Mononuclear cell (primary cell): ENCODE results near the gene ANKRD44. TPM values are rescaled to one million over a fixed set of nuclear protein-coding genes. Genes with fewer than 3 reads are reported as not detected.

ENCODE experiments used
- H3K27me3 ChIP-seq: 2 replicates; pipeline ENCODE4 v1.6.0; 2011; ENCODE audit warnings: low read length, control low read depth; ENCODE audit not compliant: insufficient read depth
- H3K4me1 ChIP-seq: 2 replicates; pipeline ENCODE4 v1.5.1; 2011; ENCODE audit warnings: mild to moderate bottlenecking, low read length, control low read depth; ENCODE audit not compliant: insufficient read depth
- H3K4me3 ChIP-seq: 2 replicates; pipeline ENCODE4 v1.5.1; 2011; ENCODE audit warnings: mild to moderate bottlenecking, low read length, moderate library complexity
- H3K9me3 ChIP-seq: 2 replicates; pipeline ENCODE4 v1.5.1; 2011; ENCODE audit warnings: low read depth, mild to moderate bottlenecking, control low read depth, low read length
- total RNA-seq: library from RNA; depleted of rRNA; stranded (reverse); fragments of >200 nt; gene quantifications from one replicate; pipeline ENCODE4 v1.2.3, GENCODE V29; 2012

ANKRD44 gene
- total RNA-seq, 1 donor, result 171 TPM

GRCh38 chr2:197090742-197091367 is 219.7 kb downstream of the ANKRD44 start:
- Histone ChIP-seq H3K4me1 (peaks cover 7% of the 10 kb centered on the region), H3K9me3 (no peaks in the 10 kb centered on the region), H3K4me3 (no peak overlapping the region), H3K27me3 (no peaks in the 10 kb centered on the region)

GRCh38 chr2:197089655-197090054 is 220.9 kb downstream of the ANKRD44 start:
- Histone ChIP-seq H3K27me3 (no peaks in the 10 kb centered on the region), H3K4me3 (no peak overlapping the region), H3K4me1 (peaks cover 10% of the 10 kb centered on the region), H3K9me3 (no peaks in the 10 kb centered on the region)

- peaks cover 10% of the 10 kb centered on the region for H3K4me1 ChIP-seq
- no peaks in the 10 kb centered on the region for H3K27me3 ChIP-seq
- H3K9me3 ChIP-seq, result no peaks in the 10 kb centered on the region
- H3K4me3 ChIP-seq, result no peak overlapping the region
Observed at GRCh38 chr2:197088694-197089093, 221.9 kb downstream of the ANKRD44 start.

DNA sequence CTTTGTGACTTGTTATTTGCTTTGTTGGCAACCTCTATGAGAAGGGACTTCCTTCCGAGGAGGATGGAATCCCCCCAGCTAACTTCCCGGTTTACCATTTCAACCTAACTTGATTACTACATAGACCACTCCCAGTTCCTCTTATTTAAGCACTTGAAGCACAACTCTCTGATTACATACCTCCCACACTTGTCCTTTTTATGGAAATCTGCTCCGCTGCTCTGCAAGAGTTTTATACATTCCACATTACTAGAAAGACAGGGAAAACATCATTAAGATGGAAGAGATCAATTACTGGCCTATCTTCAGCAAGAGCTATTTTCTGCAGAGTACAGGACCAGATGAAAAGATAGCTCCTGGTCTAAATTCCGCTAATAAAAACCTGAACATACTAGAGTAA is 224.1 kb downstream of the ANKRD44 start:
- Histone ChIP-seq H3K4me1 (peaks cover 16% of the 10 kb centered on the region), H3K27me3 (no peaks in the 10 kb centered on the region), H3K9me3 (no peaks in the 10 kb centered on the region), H3K4me3 (no peak overlapping the region)

- no peaks in the 10 kb centered on the region for H3K9me3 ChIP-seq
- H3K4me1 ChIP-seq, result peaks cover 24% of the 10 kb centered on the region
- H3K27me3 ChIP-seq, result no peaks in the 10 kb centered on the region
- H3K4me3 ChIP-seq, result no peak overlapping the region
Observed at GRCh38 chr2:197085665-197086064, 224.9 kb downstream of the ANKRD44 start.

GRCh38 chr2:197081294-197081693 is 229.3 kb downstream of the ANKRD44 start:
- Histone ChIP-seq H3K9me3 (no peaks in the 10 kb centered on the region), H3K4me1 (peaks cover 19% of the 10 kb centered on the region), H3K27me3 (no peaks in the 10 kb centered on the region), H3K4me3 (no peak overlapping the region)

DNA sequence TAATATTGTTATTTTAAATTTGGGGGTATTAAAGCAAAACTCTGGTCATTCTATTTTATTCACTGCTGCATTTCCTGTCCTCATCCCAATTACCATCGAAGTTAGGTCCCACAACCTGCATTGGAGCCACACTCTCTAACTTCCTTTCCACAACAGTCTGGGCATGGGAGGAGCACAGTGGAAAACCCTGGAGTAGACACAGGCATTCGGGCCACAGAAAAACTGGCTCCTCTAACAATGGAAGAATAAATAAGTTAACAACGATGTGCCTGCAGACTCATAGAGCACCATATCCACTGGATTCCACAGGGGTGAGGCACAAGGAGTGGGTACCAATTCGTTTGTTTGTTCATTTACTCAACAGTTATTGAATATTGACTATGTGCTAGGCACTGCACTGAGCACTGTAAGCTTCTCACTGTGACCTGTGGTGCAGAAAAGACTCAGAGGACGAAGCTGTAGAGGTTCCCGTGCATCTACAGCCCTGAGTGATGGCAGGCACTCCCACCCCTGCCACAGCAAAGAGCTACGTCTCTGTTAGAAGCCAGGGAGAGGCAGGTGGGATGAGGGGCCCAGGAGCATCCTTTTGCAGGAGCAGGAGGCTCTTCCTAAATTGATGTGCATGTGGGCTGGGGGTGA is 229.9 kb downstream of the ANKRD44 start:
- Histone ChIP-seq H3K9me3 (no peaks in the 10 kb centered on the region), H3K27me3 (no peaks in the 10 kb centered on the region), H3K4me3 (no peak overlapping the region), H3K4me1 (peaks cover 15% of the 10 kb centered on the region)

DNA sequence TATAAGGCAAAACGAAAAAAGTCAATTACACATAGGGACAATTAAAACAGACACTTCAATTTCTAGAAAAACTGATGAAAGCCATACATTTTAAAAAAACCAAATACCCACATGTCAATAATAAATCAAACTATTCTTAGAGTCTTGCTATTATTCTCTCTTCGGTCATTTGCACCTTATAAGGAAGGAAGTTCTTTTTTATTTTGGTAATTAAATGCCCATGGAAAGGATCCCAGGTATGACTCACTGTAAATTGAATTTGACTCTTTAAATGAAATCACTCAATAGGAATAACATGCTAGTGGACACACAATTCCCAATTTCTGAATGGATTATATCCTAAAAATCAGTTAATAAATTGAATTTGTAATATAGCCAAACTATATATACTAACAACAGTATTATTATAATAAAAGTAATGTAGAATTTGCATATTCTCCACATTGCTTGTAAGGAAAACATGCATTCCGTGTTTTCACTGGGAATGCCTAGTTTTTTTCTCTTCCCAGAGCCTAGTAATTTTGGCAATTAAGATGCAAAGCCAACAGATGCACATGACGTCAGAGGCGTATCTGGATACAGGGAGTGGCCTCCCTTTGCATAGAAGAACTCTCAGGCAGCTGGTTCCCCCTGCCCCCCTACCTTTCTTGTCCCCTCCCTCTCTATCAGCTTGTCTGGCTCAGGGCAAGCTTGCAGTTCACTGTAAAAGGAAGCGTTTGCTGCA is 230.6 kb downstream of the ANKRD44 start:
- Histone ChIP-seq H3K27me3 (no peaks in the 10 kb centered on the region), H3K4me1 (peaks cover 15% of the 10 kb centered on the region), H3K9me3 (no peaks in the 10 kb centered on the region), H3K4me3 (no peak overlapping the region)

- Histone ChIP-seq H3K4me3 (no peak overlapping the region), H3K9me3 (no peaks in the 10 kb centered on the region), H3K4me1 (peaks cover 15% of the 10 kb centered on the region), H3K27me3 (no peaks in the 10 kb centered on the region)
Observed at GRCh38 chr2:197079414-197079813, 231.2 kb downstream of the ANKRD44 start.

- Histone ChIP-seq H3K9me3 (no peaks in the 10 kb centered on the region), H3K4me1 (peaks cover 15% of the 10 kb centered on the region), H3K27me3 (no peaks in the 10 kb centered on the region), H3K4me3 (no peak overlapping the region)
Observed at GRCh38 chr2:197078535-197078934, 232.0 kb downstream of the ANKRD44 start.

DNA sequence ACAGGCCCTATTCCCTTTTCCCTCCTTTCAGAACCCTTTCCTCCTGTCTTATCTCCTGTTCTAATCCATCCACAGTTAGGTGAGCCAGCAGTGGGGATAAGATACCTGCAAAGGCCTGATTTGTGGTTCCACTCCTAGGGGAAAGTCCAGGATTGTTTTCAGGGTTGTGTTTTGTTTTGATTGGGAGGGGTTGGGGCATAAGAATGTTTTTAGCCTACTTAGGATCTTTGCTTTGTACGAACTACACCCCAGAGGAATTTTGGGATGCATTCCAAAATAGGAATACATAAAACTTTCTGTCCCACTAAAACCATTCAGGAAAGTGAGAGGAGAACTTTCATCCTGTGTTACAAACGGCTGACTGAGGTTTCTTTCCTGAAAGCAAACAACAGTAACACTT is 233.2 kb downstream of the ANKRD44 start:
- H3K4me1 ChIP-seq, result peaks cover 15% of the 10 kb centered on the region
- H3K4me3 ChIP-seq, result no peak overlapping the region
- no peaks in the 10 kb centered on the region for H3K27me3 ChIP-seq
- no peaks in the 10 kb centered on the region for H3K9me3 ChIP-seq

- no peaks in the 10 kb centered on the region for H3K9me3 ChIP-seq
- H3K4me3 ChIP-seq, result no peak overlapping the region
- H3K4me1 ChIP-seq, result peaks cover 9% of the 10 kb centered on the region
- no peaks in the 10 kb centered on the region for H3K27me3 ChIP-seq
Observed at GRCh38 chr2:197076652-197077051, 233.9 kb downstream of the ANKRD44 start.

DNA sequence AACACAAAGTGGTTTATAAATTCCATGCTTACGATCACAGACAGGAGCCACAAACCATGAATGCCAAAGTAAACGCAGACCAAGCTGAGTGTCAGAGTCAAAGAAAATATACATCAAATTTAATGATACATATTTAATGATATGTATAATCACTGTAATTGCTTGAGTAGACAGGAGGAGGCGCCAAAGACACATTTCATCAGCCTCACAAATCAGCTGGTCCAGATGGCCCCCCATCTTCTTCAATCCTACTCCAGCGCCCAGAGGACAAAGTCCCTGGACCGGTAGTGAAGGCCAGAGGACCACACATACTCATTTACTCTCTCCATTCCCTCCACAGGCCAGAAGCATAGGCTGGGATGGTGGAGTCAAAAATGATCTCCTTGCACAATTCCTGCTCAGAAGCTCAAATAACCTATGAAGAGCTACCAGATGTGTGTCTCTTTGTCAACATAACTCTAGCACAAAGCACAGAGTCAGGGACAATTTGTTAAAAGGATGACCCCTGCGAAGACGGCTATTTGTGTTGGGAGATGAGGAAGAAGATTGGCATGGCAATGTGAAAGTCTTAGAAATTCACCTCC is 234.7 kb downstream of the ANKRD44 start:
- Histone ChIP-seq H3K27me3 (no peaks in the 10 kb centered on the region), H3K4me3 (no peak overlapping the region), H3K4me1 (peaks cover 2% of the 10 kb centered on the region), H3K9me3 (no peaks in the 10 kb centered on the region)

GRCh38 chr2:197075281-197075680 is 235.3 kb downstream of the ANKRD44 start:
- no peak overlapping the region for H3K4me3 ChIP-seq
- H3K4me1 ChIP-seq, result no peaks in the 10 kb centered on the region
- no peaks in the 10 kb centered on the region for H3K27me3 ChIP-seq
- H3K9me3 ChIP-seq, result no peaks in the 10 kb centered on the region

DNA sequence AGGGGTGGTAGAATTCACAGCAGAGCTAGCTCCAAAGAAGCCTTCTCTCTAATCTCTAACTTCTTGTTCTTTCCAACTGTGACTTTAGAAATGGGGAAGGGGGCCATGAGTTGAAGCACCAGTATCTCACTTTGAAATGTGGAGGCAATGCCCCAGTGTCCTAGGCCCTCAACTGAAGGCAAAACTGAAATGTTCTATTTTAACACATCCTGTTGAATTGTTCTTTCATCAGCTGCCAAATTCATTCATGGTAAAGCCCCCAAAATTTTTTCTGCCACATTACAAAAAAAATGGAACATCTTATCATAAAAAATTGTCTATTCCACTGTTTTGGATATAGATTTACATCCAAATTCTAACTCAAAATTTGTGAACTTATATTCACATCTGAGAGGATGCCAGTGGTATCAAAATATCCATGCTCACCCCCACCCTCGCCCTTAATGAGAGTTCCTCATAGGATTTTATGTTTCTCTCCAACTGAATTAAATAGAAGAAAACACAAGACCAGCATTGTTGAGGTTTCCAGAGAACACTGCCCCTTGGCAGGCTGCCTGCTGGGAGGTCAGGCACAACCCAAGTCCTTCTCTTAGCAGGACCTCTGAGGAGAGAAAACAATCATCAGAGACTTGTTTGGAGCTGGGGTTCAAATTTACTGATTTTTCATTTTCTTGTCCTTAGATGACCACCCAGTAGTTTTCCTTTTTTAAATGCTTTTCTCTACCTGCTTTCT is 236.7 kb downstream of the ANKRD44 start:
- H3K27me3 ChIP-seq, result no peaks in the 10 kb centered on the region
- no peak overlapping the region for H3K4me3 ChIP-seq
- H3K9me3 ChIP-seq, result no peaks in the 10 kb centered on the region

More for the DNA sequence above, 236.7 kb downstream of the ANKRD44 start:
- no peaks in the 10 kb centered on the region for H3K4me1 ChIP-seq
